Lung (tissue), 12 donors: ENCODE results near the gene LEUTX. TPM values are rescaled to one million over a fixed set of nuclear protein-coding genes. Genes with fewer than 3 reads are reported as not detected.

Experiments
- ATAC-seq: fragments of 200-7000 bp; cut with Tn5 transposase; one replicate; pipeline ENCODE4 v1.9.1; 2020; ENCODE audit warnings: moderate number of reproducible peaks; ENCODE audit not compliant: insufficient read depth, low FRiP score
- DNase-seq, 3 donors: peaks; one replicate each; pipeline ENCODE4 v3.0.0-alpha.2; 2013 to 2017
- H3K27ac ChIP-seq, 2 donors: one replicate each; pipeline ENCODE4 v1.5.1; 2013; ENCODE audit warnings: mild to moderate bottlenecking in 2 of 2, moderate library complexity in 2 of 2, control low read depth in 1 of 2, inconsistent platforms in 1 of 2, low read depth in 1 of 2, low read length in 1 of 2
- H3K27me3 ChIP-seq, 3 donors: one replicate each; pipeline ENCODE4 v1.5.1; 2013; ENCODE audit warnings: low read length in 2 of 3; ENCODE audit not compliant: control insufficient read depth in 3 of 3, insufficient read depth in 3 of 3
- H3K36me3 ChIP-seq, 4 donors: one replicate each; pipeline ENCODE4 v1.5.1; 2013; ENCODE audit warnings: low read length in 4 of 4, mild to moderate bottlenecking in 1 of 4, moderate library complexity in 1 of 4; ENCODE audit not compliant: control insufficient read depth in 4 of 4, insufficient read depth in 4 of 4
- H3K4me1 ChIP-seq, 5 donors: one replicate each; pipeline ENCODE4 v1.5.1; 2013; ENCODE audit warnings: low read length in 5 of 5, mild to moderate bottlenecking in 2 of 5, moderate library complexity in 1 of 5; ENCODE audit not compliant: control insufficient read depth in 5 of 5, insufficient read depth in 5 of 5
- H3K4me3 ChIP-seq: one replicate; pipeline ENCODE4 v1.5.1; 2013; ENCODE audit warnings: mild to moderate bottlenecking, control low read depth, moderate library complexity
- H3K9ac ChIP-seq, 2 donors: one replicate each; pipeline ENCODE4 v1.5.1; 2013; ENCODE audit warnings: low read length in 2 of 2, control low read depth in 1 of 2; ENCODE audit not compliant: insufficient read depth in 1 of 2
- H3K9me3 ChIP-seq, 4 donors: one replicate each; pipeline ENCODE4 v1.5.1; 2013; ENCODE audit warnings: low read length in 3 of 4, mild to moderate bottlenecking in 1 of 4, moderate library complexity in 1 of 4; ENCODE audit not compliant: control insufficient read depth in 4 of 4, insufficient read depth in 3 of 4
- CTCF ChIP-seq: IDR thresholded peaks from 2 replicates; pipeline ENCODE4 v1.5.1; 2012; ENCODE audit warnings: mild to moderate bottlenecking; ENCODE audit errors: control extremely low read depth, extremely low read depth
- WGBS, 2 donors: extraction: QIAGEN DNeasy Blood & Tissue Kit; methylation state at CpG; one replicate each; pipeline ENCODE4 v1.1.7; 2013; 5-methylcytosine and 5-hydroxymethylcytosine counted together
- polyA plus RNA-seq, 2 donors: library from polyadenylated mRNA; stranded (reverse); fragments of 200-250 nt; gene quantifications; one replicate each; pipeline ENCODE4 v1.2.1, GENCODE V29; 2013
- total RNA-seq, 2 donors: library from RNA; depleted of rRNA in 1 of 2; stranded (reverse); fragments of >200 nt in 1 of 2; gene quantifications; one replicate each; pipeline ENCODE4 v1.2.1, GENCODE V29; 2014 to 2021
- donor health status: control.
- donor health status: control.
- donor health status: Bipolar disorder and iron deficiency.
- donor health status: healthy.
- donor health status: DM: yes; HTN: yes; CAD: no.

The LEUTX gene
- total and polyA plus RNA-seq, 4 donors, result not detected

- no peaks in the 10 kb centered on the region for H3K9me3 ChIP-seq
- no peak for TF ChIP-seq CTCF
- H3K27me3 ChIP-seq, result no peaks in the 10 kb centered on the region
- H3K4me1 ChIP-seq, result peaks cover 0 to 8% (median 4%) of the 10 kb centered on the region in 5 donors
- ATAC-seq (no peak), DNase-seq (no peak)
- H3K36me3 ChIP-seq, result peaks cover 2 to 45% (median 32%) of the 10 kb centered on the region in 4 donors
- WGBS, 2 donors, result 95 to 96% methylated on average over 34 to 35 of the region's 35 CpGs
- no peak overlapping the region for H3K9ac ChIP-seq
- no peak overlapping the region for H3K27ac ChIP-seq
- H3K4me3 ChIP-seq, result no peak overlapping the region
Observed at GRCh38 chr19:39826311-39826945, 47.8 kb downstream of the LEUTX start.

GRCh38 chr19:39827216-39827615 is 48.6 kb downstream of the LEUTX start:
- DNase-seq, result no peak

GRCh38 chr19:39828015-39828653 is 49.5 kb downstream of the LEUTX start:
- no peak overlapping the region for H3K9ac ChIP-seq
- no peaks in the 10 kb centered on the region for H3K9me3 ChIP-seq
- H3K27ac ChIP-seq, result no peak overlapping the region
- no peak for TF ChIP-seq CTCF
- H3K27me3 ChIP-seq, result no peaks in the 10 kb centered on the region
- peaks cover 2 to 47% (median 36%) of the 10 kb centered on the region in 4 donors for H3K36me3 ChIP-seq
- no peak overlapping the region for H3K4me3 ChIP-seq
- ATAC-seq, result no peak
- no peak for DNase-seq
- H3K4me1 ChIP-seq, result peaks cover 6 to 20% (median 12%) of the 10 kb centered on the region in 5 donors
- 83 to 88% methylated on average over 26 of the region's 26 CpGs for WGBS, 2 donors

More at GRCh38 chr19:39827216-39827615, 48.6 kb downstream of the LEUTX start:
- no peak overlapping the region for H3K9ac ChIP-seq
- no peaks in the 10 kb centered on the region for H3K27me3 ChIP-seq
- no peak overlapping the region for H3K27ac ChIP-seq
- no peaks in the 10 kb centered on the region for H3K9me3 ChIP-seq
- H3K36me3 ChIP-seq, result peaks cover 2 to 47% (median 34%) of the 10 kb centered on the region in 4 donors
- no peak overlapping the region for H3K4me3 ChIP-seq
- no peak for TF ChIP-seq CTCF
- 89 to 91% methylated on average over 10 to 13 of the region's 13 CpGs for WGBS, 2 donors
- H3K4me1 ChIP-seq, result peaks cover 2 to 13% (median 5%) of the 10 kb centered on the region in 5 donors
- no peak for ATAC-seq
